HG02678 (cell line): Measurements from ENCODE around the gene RIC1.
"Not testable (repeated sequence)": the region's sequence is repeated elsewhere in the genome, so short reads cannot be mapped to it uniquely, and the experiment has no call there.

Source experiments
- ATAC-seq: cut with Tn5 transposase; IDR thresholded peaks from one replicate; pipeline ENCODE4 v1.9.1; 2021; ENCODE audit warnings: mild to moderate bottlenecking, moderate library complexity; ENCODE audit not compliant: unreplicated experiment

The RIC1 gene

GRCh38 chr9:5622016-5622415 lies 6.9 kb upstream of the RIC1 start:
- ATAC-seq: no peak

DNA sequence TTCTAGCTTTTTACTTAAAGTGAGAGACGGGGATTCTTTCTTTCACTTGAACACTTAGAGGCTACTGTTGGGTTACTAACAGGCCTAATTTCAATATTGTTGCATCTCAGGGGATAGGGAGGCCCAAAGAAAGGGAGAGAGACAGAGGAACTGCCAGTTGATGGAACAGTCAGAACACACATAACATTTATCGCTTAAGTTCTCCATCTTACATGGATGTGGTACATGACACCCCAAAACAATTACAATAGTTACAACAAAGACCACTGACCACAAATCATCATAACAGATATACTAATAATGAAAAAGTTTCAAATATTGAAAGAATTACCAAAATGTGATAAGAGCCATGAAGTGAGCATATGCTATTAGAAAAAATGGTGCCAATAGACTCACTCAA lies 4.3 kb upstream of the RIC1 start:
- no peak for ATAC-seq

GRCh38 chr9:5626727-5627634 lies 1.9 kb upstream of the RIC1 start:
- ATAC-seq: peak; percentile 38

DNA sequence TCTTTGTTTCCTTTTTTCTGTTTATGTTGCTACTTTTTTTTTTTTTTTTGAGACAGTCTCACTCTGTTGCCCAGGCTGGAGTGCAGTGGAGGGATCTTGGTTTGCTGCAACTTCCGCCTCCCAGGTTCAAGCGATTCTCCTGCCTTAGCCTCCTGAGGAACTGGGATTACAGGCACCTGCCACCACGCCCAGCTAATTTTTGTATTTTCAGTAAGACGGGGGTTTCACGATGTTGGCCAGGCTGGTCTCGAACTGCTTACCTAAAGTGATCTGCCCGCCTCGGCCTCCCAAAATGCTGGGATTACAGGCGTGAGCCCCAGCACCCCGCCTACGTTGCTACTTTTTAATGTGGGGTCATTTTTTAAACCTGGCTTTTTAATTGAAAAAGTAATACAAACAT lies 1.2 kb upstream of the RIC1 start:
- not testable (repeated sequence) for ATAC-seq

- ATAC-seq: no peak
These were observed 751 bp upstream of the RIC1 start for GRCh38 chr9:5628183-5628529.

- peak; percentile 6 for ATAC-seq
These were observed 589 bp downstream of the RIC1 start for GRCh38 chr9:5629312-5630080.

GRCh38 chr9:5630081-5630507 lies 1.2 kb downstream of the RIC1 start:
- ATAC-seq: no peak

DNA sequence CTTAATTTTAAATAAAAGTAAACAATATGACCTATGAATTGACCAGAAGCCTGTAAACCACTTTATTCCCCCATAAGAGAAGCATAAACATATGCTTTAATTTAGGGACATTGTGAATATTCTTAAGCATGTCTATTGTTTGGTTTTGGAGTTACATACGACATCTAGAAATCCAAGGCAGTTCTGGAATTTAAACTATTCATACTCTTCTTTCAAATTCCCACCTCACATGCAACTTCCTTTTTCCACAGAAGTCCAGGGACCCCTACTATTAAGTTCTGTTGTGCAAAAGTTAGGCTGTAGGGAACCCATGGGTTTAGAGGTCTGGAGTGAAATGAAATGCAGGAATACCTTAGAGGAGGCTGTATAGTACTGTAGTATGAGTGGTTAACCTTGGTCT lies 2.1 kb downstream of the RIC1 start:
- ATAC-seq: no peak

DNA sequence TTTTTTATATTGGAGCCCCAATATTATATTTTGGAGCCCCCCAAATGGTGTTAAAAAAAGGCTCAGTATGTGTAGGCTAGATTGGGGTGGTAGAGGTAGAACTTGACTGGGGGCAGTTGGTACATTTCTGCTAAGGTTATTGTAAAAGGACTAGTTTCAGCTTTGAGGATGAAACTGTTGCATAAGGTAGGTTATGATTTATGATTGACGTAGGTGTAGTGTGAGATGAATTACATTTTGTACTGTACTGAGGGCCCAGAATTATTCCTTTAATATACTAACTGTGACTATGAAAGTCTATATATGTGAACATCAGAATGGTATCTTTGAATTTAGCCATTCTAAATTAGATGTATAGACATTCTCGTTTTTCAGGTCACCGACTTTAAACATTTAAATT lies 3.6 kb downstream of the RIC1 start:
- ATAC-seq: no peak

GRCh38 chr9:5633243-5633642 lies 4.3 kb downstream of the RIC1 start:
- ATAC-seq: no peak

DNA sequence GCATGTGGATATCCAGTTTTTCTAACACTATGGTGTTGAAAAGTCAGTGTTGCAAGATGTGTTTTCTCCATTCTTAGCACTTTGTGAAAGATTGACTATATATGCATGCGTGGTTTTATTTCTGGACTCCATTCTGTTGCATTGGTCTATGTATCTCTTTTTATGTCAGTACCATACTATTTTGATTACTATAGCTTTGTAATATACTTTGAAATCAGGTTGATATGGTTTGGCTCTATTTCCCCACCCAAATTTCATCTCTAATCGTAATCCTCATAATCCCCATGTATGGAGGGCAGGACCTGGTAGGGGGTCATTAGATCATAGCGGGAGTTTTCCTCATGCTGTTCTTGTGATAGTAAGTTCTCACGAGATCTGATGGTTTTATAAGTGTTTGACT lies 6.5 kb downstream of the RIC1 start:
- ATAC-seq: no peak

GRCh38 chr9:5639816-5640215 lies 10.9 kb downstream of the RIC1 start:
- no peak for ATAC-seq

- no peak for ATAC-seq
These were observed 13.3 kb downstream of the RIC1 start for GRCh38 chr9:5642170-5642569.

GRCh38 chr9:5643005-5643624 lies 14.2 kb downstream of the RIC1 start:
- no peak for ATAC-seq

GRCh38 chr9:5644501-5644900 lies 15.6 kb downstream of the RIC1 start:
- ATAC-seq: no peak

- no peak for ATAC-seq
These were observed 17.2 kb downstream of the RIC1 start for GRCh38 chr9:5646116-5646515.

GRCh38 chr9:5650356-5651105 lies 21.6 kb downstream of the RIC1 start:
- no peak for ATAC-seq

DNA sequence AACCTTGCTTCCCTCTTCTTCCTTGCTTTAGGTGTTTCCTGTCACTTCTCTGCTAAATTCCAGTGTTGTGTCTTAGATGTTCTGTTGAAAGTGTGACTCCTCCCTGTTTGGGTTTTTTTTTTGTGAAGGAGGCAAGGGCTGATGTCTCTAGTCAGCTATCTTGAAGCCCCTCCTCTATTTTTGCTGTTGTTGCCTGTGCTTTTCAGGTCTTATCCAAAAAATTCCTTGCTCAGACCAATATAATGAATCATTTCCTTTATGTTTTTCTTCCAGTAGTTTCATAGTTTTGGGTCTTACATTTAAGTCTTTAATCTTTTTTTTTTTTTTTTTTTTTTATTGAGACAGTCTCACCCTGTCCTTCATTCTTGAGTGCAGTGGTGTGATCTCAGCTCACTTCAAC lies 22.3 kb downstream of the RIC1 start:
- no peak for ATAC-seq

DNA sequence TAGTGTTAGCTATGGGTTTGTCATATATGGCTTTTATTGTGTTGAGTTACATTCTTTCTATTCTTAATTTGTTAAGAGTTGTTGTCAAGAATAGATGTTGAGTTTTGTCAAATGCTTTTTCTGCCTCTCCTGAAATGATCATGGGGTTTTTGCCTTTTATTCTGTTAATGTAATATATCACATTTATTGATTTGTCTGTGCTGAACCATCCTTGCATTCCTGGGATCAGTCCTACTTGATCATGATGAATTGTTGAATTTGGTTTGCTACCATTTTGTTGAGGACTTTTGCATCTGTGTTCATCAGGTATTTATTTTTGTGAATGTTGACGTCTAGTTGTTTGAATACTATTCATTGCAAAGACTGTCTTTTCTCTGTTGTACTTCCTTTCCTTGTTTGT lies 23.9 kb downstream of the RIC1 start:
- ATAC-seq: no peak

- not testable (repeated sequence) for ATAC-seq
These were observed 33.9 kb downstream of the RIC1 start for GRCh38 chr9:5662804-5663203.

DNA sequence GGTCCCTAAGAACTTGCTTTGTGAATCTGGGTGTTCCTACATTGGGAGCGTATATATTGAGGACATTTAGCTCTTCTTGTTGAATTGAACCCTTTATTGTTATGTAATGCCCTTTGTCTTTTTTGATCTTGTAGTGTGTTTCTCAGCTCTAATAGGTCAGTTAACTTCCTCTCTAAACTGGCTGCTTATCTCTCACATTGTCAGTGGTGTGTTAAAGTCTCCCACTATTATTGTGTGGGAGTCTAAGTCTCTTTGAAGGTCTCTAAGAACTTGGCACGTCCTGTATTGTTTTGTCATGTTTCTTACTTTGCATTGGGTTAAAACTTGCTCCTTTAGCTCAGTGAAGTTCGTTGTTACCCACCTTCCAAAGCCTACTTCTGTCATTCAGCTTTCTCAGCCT lies 36.2 kb downstream of the RIC1 start:
- no peak for ATAC-seq
